HL-60/S4 (cell line): ENCODE results near the gene SLC19A1.
"Not testable (repeated sequence)": the region's sequence is repeated elsewhere in the genome, so short reads cannot be mapped to it uniquely, and the experiment has no call there.

Source experiments
- in situ Hi-C: fragments of 300-500 bp; cut with MboI; formaldehyde crosslinking; loops from 2 replicates; pipeline ENCODE4 v1.14.3; 2022; ENCODE audit warnings: low sequenced_read_pairs

The SLC19A1 gene

GRCh38 chr21:45508607-45509565 is 33.4 kb downstream of the SLC19A1 start:
- in situ Hi-C loops, result no loop called here

GRCh38 chr21:45507888-45508508 is 34.2 kb downstream of the SLC19A1 start:
- in situ Hi-C loops, result no loop called here

DNA sequence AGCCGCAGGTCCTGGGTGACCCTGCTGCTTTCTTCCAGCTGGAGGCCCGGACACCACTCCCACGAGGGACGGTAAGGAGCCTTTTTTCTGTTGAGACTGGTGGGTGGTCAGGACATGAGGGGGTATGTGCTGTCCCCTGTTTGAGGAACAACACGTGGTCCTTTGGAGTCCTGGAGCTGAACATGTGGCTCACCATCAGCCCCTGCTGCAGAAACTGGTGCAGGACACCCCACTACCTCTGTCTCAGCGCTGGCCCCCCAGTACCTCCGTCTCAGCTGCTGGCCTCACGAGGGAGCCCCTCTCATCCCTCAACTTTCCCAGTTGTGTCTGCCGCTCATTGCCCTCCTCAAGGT is 34.7 kb downstream of the SLC19A1 start:
- in situ Hi-C loops, result no loop called here

GRCh38 chr21:45506836-45507522 is 35.3 kb downstream of the SLC19A1 start:
- in situ Hi-C loops, result no loop called here

DNA sequence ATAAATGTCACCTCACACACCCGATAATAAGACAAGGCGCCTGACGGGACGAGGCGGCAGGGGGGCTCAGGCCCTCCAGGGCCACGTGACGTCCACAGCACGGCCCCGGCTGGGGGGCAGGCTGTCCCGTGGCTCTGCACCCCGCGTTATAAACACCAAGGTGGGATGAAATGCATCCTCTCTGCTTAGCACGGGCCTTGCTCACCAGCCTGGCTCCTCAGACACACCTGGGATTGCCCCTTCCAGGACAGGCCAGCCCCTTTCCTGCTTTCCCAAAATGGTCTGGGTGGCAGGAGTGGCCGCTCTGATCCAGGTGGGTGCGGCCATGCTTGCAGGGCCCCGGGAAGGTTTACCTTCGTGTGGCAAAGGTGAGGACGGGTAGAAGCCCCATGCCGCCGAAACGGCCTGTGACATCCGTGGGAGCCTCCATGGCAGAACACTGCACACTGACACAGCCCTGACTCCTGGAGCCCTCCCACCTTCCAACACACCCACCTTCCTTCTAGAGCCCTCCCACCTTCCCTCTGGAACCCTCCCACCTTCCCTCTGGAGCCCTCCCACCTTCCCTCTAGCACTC is 35.9 kb downstream of the SLC19A1 start:
- in situ Hi-C loops, result no loop called here

GRCh38 chr21:45505416-45506021 is 36.7 kb downstream of the SLC19A1 start:
- in situ Hi-C loops, result no loop called here

- in situ Hi-C loops, result no loop called here
Observed at GRCh38 chr21:45504516-45505415, 37.5 kb downstream of the SLC19A1 start.

DNA sequence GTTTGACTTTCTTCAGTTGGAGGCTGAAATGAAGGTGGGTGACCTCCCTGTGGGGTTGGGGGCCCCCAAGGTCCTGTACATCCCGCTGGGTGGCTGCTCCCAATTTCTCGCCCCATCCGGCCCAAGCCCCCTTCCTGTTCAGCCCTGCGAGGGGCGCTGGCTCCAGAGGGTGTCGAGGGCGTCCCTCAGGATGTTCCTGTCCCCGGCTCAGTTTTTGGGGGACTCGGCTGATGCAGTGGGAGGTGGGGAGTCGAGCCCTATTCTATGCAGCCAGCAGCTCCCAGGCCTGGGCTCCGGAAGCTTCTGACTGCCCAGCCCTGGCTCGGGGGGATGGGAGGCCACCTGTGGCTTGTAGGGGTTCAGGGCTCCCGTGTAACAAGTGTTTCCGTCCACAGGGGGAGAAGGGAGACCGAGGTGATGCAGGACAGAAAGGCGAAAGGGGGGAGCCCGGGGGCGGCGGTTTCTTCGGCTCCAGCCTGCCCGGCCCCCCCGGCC is 38.2 kb downstream of the SLC19A1 start:
- in situ Hi-C loops, result no loop called here

- in situ Hi-C loops, result not testable (repeated sequence)
Observed at GRCh38 chr21:45503226-45503625, 39.0 kb downstream of the SLC19A1 start.

DNA sequence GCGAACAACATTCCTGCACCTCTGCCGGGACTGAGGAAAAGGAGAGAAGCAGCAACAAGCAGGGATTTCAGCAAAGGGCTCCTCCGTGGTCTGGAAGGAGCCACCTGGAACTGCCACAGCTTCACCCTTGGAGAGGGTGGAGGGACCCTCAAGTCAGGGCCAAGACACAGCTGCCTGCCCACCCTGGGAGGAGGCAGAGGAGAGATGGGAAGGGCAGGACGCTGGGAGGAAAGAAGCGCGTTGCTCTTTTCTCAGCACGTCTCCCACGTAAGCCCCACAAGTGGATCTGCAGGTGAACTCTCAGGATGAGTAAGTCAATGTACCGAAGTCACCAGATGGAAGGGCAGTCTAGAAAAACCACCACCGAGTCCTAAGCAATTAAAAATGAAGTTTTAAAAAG is 39.6 kb downstream of the SLC19A1 start:
- in situ Hi-C loops, result no loop called here

DNA sequence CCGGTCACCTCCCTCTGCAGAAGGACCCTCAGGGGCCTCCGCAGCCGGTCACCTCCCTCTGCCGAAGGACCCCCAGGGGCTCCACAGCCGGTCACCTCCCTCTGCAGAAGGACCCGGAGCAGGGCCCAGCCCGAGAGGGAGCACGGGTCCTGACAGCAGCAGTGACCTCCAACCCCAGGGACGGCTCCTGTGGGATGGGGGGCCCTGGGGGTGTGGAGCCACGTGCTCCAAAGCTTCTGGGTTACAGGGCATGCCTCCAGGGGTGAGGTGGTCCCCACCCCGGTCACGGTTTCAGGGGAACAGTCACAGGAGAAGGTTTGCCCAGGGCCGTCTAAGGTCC is 40.3 kb downstream of the SLC19A1 start:
- in situ Hi-C loops, result no loop called here

DNA sequence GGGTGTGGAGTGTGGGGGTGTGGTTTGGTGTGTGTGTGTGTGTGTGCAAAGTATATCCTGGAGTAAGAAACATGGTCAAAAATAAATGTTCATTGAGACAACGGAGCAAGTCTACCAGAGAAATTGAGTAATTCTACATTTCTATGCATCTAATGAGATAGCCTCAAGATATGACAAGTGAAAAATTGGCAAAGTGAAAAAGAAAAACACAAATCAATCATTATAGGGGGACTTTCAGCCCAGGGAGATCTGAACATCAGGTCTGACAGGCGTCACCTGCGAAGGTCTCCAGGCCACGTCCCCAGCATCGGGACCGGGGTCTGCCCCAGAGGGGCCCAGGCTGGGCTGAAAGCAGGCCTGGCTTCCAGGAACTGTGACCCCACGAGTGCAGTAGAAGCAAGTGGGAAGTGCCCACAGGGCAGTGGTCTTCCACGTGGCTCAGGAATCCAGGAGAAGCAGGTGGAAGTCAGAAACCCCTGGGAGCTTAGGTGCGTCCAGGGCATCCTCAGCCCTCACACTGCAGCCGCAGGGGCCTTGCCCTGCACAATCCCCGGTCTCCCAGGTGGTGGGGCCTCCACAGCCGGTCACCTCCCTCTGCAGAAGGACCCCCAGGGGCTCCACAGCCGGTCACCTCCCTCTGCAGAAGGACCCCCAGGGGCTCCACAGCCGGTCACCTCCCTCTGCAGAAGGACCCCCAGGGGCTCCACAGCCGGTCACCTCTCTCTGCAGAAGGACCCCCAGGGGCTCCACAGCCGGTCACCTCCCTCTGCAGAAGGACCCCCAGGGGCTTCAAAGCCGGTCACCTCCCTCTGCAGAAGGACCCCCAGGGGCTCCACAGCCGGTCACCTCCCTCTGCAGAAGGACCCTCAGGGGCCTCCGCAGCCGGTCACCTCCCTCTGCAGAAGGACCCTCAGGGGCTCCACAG is 40.9 kb downstream of the SLC19A1 start:
- in situ Hi-C loops, result not testable (repeated sequence)

DNA sequence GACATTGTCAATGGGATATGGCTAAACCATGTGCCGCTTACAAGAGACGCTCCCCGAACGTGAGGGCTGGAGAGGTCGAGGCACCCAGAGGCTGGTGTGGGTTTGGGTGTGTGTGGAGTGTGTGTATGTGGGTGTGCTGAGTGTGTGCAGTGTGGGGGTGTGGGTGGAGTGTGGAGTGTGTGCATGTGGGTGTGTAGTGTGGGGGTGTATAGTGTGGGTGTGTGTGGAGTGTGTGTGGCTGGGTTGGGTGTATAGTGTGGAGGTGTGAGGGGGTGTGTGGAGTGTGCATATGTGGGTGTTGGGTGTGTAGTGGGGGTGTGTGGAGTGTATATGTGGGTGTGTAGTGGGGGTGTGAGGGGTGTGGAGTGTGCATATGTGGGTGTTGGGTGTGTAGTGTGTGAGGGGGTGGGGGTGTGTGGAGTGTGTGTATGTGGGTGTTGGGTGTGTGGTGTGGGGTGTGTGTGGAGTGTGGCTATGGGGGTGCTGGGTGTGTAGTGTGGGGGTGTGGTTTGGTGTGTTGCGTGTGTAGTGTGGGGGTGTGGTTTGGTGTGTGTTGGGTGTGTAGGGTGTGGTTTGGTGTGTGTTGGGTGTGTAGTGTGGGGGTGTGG is 42.2 kb downstream of the SLC19A1 start:
- in situ Hi-C loops, result no loop called here

DNA sequence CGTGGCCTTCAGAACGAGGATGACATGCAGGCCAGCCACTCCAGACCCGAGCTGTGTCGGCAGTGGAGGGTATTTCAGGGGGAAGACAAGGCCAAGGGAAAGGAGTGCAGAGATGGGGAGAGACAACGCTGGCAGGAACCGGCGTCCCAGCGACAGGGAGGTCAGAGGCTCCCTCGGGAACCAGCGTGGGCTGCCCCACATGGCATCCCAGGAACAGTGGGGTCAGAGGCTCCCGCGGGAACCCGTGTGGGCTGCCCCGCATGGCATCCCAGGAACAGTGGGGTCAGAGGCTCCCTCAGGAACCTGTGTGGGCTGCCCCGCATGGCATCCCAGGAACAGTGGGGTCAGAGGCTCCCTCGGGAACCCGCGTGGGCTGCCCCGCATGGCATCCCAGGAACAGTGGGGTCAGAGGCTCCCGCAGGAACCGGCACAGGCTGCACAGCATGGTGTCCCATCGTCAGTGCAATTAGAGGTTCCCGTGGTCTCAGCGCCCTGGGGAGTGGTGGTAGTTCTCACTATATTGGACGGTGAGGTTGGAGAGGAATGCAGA is 43.0 kb downstream of the SLC19A1 start:
- in situ Hi-C loops, result no loop called here

GRCh38 chr21:45498646-45499000 is 43.6 kb downstream of the SLC19A1 start:
- in situ Hi-C loops, result no loop called here

- in situ Hi-C loops, result no loop called here
Observed at GRCh38 chr21:45497846-45498645, 44.2 kb downstream of the SLC19A1 start.
